Fibroblast of skin of back (primary cell): ENCODE measurements around the gene RIPOR2.
"Not testable (repeated sequence)": the region's sequence is repeated elsewhere in the genome, so short reads cannot be mapped to it uniquely, and the experiment has no call there.

Experiments
- DNase-seq: peaks from one replicate; pipeline ENCODE4 v3.0.0-alpha.2; 2013

The RIPOR2 gene

GRCh38 chr6:24902782-24903181, 33.0 kb downstream of the RIPOR2 start:
- DNase-seq = peak; percentile 88

DNA sequence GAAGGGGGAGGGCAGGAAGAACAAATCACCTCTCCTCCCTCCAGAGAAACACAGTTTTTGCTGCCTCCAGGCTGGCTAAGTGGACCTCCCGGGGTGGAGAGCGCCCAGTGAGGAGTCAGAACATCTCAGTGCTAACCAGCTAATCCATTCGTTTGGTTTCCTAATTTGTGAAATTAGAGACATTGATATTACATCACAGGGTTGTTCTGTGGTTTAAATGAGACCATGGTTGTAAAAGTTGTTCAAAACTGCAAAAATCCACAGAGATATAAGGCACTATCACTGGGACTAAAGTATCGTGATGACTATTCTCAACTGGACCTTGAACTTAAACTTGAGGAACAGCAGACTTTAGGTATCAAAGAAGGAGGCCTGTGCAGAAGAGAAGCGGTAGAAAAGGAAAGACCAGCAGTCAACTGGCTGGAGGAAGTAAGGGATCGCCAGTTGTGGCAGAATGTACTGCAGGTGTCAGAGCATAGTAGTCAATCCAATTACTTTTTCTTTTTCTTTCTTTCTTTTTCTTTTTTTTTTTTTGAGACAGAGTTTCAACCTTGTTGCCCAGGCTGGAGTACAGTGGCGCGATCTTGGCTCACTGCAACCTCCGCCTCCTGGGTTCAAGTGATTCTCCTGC, 33.9 kb downstream of the RIPOR2 start:
- no peak for DNase-seq

DNA sequence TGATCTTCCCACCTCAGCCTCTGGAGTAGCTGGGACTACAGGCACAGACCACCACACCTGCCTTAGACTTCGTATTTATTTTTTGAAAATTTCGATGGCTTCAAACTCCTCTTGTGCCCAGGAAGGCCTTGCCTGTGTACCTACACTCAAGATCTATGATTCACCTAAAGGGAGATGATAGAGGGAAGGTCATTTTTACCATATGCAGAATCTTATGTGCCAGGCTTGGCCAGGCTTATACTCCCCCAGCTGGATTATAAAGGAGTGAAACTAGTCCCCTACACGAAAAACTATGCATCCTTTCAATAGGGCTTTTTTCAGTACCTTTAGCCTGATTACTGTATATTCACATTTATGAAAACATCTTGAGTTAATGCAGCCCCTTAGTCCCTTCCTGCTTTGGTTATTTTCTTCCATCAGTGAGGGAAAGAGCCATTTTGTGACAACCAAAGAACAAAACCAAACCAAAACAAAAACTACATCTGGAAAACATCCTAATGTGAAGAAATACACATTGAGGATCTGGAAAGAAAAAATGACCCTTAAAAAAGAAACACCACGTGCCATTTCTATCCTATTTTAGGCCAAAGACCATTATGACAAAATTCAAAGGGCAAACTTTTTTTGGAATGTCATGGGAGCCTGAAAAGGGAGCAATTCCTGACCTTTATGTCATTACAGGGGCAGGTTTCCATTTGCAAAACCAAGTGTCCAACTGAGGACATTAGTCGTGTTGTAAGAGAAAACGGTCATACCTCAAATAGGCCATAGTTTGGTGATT, 34.7 kb downstream of the RIPOR2 start:
- DNase-seq = no peak

DNA sequence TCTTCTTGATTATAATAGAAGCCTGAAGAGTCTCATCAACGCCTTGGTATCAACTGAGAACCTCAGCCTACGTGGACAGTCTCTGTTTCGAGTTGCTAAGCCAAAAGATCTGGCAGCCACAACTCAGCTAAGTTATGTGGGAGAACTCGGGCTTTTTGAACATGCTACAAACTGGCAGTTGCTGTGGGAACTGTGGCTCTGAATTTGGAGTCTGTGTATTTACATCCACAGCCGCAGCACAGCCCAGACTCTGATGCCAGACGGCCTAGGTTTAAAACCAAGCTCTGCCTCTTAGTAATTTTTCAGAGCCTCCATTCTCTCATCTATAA, 35.8 kb downstream of the RIPOR2 start:
- DNase-seq = no peak

DNA sequence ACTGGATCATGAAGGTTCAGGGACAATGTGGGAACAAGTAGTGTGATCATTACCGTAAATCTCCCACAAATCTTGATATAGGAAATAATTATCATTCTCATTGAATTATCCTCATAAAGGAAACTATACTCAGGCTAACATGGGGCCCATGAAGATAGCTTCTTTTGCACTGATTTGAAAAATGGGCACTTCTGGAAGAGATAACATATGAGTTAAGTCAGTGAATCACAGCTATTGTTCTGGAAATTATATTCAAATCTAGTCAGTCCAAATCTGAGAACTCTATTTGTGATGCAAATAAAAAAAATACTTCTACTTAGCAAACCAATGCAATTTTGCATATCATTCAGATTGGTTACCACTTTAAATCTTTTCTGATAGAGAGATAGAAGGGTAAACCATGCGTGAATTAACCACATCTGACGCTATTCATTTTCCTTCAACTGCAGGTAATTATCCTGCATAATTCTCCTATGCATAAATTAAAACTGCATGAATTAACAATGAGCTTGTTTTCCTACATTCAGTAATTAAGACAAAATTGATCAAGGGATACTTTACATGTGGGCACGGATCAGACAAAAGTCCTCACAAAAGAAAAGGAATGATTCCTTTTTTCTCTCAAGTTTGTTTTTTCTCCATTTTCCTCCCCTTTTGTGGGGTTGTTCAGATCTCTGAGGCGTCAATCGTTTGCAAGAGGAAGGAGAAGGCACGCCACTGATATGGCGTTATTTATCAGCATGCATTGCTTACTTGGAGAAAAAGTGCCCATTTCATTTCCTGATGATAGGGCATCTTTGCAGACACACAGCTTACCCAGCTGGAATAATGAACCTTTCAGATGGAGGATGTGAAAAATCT, 36.4 kb downstream of the RIPOR2 start:
- DNase-seq = no peak

GRCh38 chr6:24898676-24899075, 37.1 kb downstream of the RIPOR2 start:
- DNase-seq = no peak

- no peak for DNase-seq
Observed at GRCh38 chr6:24897186-24897585, 38.6 kb downstream of the RIPOR2 start.

GRCh38 chr6:24893342-24893850, 42.4 kb downstream of the RIPOR2 start:
- DNase-seq = no peak

DNA sequence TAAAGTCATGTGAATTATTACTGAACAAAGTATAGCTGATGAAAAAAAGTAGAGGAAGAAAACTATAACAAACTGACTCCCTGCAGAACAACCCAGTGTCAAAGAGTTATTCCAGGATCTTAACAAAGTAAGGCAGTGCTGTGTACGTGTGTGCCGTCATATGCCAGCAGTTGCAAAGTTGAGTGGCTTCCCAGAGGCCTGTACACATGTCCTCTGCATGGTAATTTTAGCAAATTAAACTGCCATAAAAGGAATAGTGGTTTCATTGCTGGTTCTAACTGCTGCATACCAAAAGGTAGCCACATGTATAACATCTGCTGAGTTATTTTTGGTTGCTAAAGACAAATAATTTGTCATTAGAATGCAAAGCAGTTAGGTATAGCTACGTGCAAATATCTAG, 44.8 kb downstream of the RIPOR2 start:
- DNase-seq = peak; percentile 15

DNA sequence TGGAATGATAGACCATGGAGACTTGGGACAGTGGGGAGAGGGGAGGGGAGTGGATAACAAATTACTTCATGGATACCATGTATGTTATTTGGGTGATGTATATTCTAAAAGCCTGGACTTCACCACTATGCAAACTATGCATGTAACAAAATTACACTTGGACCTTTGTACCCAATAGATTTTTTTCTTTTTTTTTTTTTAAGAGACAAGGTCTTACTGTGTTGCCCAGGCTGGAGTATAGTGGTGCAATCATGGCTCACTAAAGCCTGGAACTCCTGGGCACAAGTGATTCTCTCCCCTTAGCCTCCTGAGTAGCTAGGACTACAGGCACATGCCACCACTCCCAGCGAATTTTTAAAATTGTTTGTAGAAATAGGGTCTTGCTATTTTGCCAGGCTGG, 45.3 kb downstream of the RIPOR2 start:
- DNase-seq = no peak

GRCh38 chr6:24888715-24889370, 46.9 kb downstream of the RIPOR2 start:
- no peak for DNase-seq

DNA sequence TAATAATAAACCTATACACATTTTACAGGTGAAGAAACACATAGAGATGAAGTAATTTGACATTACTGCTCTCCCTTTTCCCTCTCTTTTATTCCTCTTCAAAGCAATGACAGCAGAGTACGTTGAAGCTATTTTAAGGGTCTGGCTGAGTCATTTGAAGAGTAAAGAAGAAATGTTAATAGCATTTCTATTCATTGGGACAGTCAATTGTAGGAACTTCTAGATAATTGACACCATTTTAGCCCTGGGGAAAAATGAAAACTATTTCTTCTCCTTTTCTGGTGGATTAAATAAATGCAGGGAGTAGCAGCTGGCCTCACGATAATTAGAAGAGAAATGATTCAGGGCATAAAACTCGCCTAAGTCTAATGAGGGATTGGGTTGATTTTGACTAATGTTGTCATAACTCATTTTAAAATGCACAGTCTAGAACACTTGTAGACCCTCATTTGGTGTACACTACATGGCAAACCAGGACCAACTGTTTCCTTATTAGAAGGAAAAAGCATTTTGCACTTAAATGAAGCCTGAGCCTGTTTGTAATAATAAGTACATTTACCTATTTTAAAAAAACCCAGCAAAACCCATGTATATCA, 48.1 kb downstream of the RIPOR2 start:
- no peak for DNase-seq

GRCh38 chr6:24883618-24884017, 52.1 kb downstream of the RIPOR2 start:
- peak; percentile 65 for DNase-seq

DNA sequence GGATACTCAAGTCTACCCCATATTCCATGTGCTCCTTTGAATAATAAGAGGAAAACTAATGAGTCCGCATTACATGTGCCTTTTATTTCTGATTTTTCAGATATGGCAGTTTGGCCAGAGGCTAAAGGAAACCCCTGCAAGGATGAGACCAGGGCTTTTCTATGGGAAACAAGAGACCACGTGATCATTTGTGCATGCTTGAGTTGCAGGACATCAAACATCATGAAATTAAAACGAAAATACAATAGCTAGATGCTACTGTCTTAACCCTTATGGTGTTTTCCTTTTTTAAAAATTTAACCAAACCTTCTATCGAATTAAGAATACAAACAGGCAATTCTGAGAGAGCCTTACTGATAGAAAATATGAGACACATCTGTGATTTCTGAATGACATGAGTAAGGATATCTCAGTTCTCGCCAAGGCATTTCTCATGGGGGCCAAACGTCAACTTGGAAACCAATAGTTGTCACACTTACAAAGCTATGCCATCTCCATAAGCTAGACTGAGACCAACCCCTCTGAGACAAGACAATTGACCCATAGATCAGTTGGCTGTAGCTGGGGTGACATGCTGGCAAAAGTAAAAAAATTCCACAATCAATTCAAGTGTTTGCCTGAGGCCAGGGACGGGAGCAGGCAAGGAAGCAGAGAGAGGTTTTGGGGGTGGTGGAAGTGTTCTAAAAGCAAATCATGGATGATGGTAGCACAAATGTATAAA, 52.8 kb downstream of the RIPOR2 start:
- DNase-seq = no peak

- DNase-seq = no peak
Observed at GRCh38 chr6:24882295-24882694, 53.5 kb downstream of the RIPOR2 start.

DNA sequence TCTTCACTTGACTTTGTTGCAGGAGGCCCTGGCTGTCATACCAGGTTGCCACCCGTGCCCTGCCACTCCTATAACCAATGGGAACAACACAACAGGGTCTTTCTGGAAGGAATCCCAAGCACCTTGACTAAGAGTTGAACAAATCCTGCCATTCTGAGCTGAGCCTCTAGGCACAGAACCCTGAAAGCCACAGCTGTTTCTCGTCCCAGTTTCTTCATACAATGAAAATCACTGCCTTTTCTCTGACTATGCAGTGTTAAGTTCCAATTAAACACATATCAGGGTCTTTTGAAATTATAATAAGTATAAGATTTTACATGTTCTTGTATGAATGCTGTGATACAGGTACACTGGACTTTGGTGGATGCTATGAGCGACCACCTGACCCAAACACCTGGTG, 54.4 kb downstream of the RIPOR2 start:
- DNase-seq = no peak

DNA sequence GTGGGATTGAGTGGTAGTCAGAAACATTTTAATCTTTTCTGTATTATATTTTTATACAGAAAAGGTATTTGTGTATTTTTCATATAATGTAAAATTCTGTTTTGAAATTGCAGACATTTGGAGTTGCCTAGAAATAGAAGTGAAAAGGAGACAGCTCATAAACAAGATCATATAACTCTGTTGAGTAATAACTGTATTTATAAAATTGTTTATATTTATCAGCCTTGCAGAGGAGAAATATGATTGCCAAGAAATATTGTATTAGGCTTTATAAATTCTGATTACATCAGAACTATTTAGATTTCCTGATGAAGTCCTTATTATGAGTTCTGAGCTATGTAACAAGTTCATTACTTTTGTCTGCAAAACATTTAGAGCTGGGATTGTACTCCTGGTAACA, 55.3 kb downstream of the RIPOR2 start:
- no peak for DNase-seq

DNA sequence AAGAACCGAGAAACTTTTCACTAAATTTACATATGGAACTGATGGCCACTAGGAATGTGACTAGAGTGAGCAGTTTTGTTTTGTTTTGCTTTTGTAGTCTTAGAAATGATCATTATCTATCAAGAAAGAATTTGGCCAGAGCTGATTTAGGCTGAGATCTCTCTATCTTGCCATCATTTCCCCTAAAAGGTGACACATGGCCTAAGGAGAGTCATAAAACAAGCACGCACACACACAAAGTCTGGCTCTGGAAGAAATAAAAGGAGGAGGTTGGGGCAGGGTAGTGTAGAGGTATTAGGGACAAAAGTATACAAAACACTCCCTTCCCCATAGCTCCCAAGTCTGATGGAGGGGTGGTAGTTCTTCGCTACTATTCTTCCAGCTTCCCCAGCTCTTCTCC, 56.4 kb downstream of the RIPOR2 start:
- DNase-seq = peak; percentile 19

GRCh38 chr6:24877747-24878146, 58.0 kb downstream of the RIPOR2 start:
- DNase-seq = not testable (repeated sequence)

DNA sequence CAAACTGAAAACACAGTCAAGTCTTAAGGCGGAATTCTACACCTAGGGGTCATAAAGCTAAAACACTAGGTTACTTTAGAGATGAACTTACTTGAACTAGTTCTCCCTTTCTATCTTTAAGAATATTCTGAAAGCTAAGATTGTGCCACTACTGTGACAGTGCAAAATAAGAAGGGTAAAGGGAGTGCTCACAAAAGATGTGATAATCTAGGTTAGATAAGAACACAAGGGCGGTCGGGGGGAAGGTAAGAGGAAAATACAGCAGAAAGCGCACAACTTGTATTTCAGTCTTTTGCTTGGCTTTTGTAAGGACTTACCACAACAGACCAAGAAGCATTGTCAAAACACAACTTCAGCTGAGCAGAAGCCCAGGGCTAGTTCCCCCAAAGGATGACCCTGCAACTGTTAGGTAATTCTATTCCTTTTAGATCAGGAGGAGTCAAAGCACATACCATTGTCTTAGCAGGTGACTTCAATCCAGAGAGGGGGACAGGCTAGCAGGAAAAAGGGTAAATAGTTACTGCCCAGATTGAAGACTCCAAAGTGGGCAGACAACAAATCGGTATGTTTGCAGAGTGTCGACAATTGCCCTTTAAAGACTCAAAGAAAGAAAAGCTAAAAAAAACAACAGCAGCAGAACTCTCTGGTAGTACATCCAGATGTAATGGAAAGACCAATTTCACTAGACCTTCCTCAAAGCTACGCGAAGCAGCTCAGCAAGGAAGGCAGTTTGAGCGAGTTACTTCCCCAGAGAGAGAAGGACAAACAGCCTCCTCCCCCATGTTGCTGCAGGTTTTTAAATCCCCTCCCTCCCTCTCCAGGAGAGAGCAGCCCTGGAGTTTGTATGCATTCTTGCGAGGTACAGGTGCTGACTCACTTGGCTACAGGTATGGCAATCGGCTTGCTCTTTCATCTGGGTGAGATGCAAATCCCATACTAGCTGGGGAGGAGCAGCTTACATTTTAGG, 59.0 kb downstream of the RIPOR2 start:
- no peak for DNase-seq

GRCh38 chr6:24875534-24875901, 60.2 kb downstream of the RIPOR2 start:
- no peak for DNase-seq
